Tibial nerve (tissue), 3 donors: Measurements from ENCODE around the gene DBH.

Source experiments
- CTCF ChIP-seq, 5 experiments: fragments of 200-600 bp in 3 of 5; fragments of 450-650 bp in 2 of 5; sonication (generic) in 3 of 5; IDR thresholded peaks; one replicate each; pipeline ENCODE4 v1.5.1; 2016 to 2019; ENCODE audit warnings: antibody characterized with exemption in 5 of 5, mild to moderate bottlenecking in 3 of 5, moderate library complexity in 2 of 5
- POLR2A ChIP-seq, 2 donors: fragments of 450-650 bp; IDR thresholded peaks; one replicate each; pipeline ENCODE4 v1.6.1; 2017; ENCODE audit warnings: antibody characterized with exemption in 2 of 2, mild to moderate bottlenecking in 2 of 2, moderate library complexity in 2 of 2

GRCh38 chr9:133593587-133594253 is 42.4 kb upstream of the DBH start:
- no peak for TF ChIP-seq CTCF (IDR thresholded peaks at IDR 0.05)
- TF ChIP-seq POLR2A (IDR thresholded peaks at IDR 0.05) = no peak
